H4 (cell line): ENCODE results near the gene RUVBL1. TPM values are rescaled to one million over a fixed set of nuclear protein-coding genes. Genes with fewer than 3 reads are reported as not detected.

Experiments used
- DNase-seq: peaks from one replicate; pipeline ENCODE4 v3.0.0-alpha.2; 2015; ENCODE audit warnings: low spot score
- total RNA-seq: library from RNA; depleted of rRNA; stranded (reverse); fragments of >200 nt; shearing (Covaris generic); gene quantifications from 2 replicates; pipeline ENCODE4 v1.2.3, GENCODE V29; 2014

The RUVBL1 gene
- total RNA-seq, 1 experiment from 2014 or later: 131 TPM

- DNase-seq: no peak
Measured at GRCh38 chr3:128083396-128083795, 40.2 kb downstream of the RUVBL1 start.

GRCh38 chr3:128082546-128082945, 41.1 kb downstream of the RUVBL1 start:
- no peak for DNase-seq

- DNase-seq: no peak
Measured at GRCh38 chr3:128081846-128082245, 41.8 kb downstream of the RUVBL1 start.

GRCh38 chr3:128081226-128081625, 42.4 kb downstream of the RUVBL1 start:
- DNase-seq: no peak

GRCh38 chr3:128080323-128081080, 43.1 kb downstream of the RUVBL1 start:
- peak; percentile 62 for DNase-seq

- DNase-seq: no peak
Measured at GRCh38 chr3:128079823-128080222, 43.8 kb downstream of the RUVBL1 start.

GRCh38 chr3:128078875-128079274, 44.7 kb downstream of the RUVBL1 start:
- no peak for DNase-seq

- no peak for DNase-seq
Measured at GRCh38 chr3:128078322-128078721, 45.3 kb downstream of the RUVBL1 start.

GRCh38 chr3:128077665-128078064, 45.9 kb downstream of the RUVBL1 start:
- no peak for DNase-seq

- DNase-seq: no peak
Measured at GRCh38 chr3:128077202-128077624, 46.4 kb downstream of the RUVBL1 start.

GRCh38 chr3:128076483-128077201, 47.0 kb downstream of the RUVBL1 start:
- no peak for DNase-seq

- no peak for DNase-seq
Measured at GRCh38 chr3:128075522-128076482, 47.8 kb downstream of the RUVBL1 start.

- DNase-seq: no peak
Measured at GRCh38 chr3:128074851-128075521, 48.6 kb downstream of the RUVBL1 start.

- no peak for DNase-seq
Measured at GRCh38 chr3:128073807-128074206, 49.8 kb downstream of the RUVBL1 start.

- no peak for DNase-seq
Measured at GRCh38 chr3:128073185-128073725, 50.4 kb downstream of the RUVBL1 start.

- DNase-seq: no peak
Measured at GRCh38 chr3:128072454-128073184, 51.0 kb downstream of the RUVBL1 start.

- no peak for DNase-seq
Measured at GRCh38 chr3:128071771-128072453, 51.7 kb downstream of the RUVBL1 start.

- no peak for DNase-seq
Measured at GRCh38 chr3:128070898-128071591, 52.6 kb downstream of the RUVBL1 start.

- no peak for DNase-seq
Measured at GRCh38 chr3:128069271-128069670, 54.3 kb downstream of the RUVBL1 start.
